HG03196 (cell line): ENCODE data around the gene PDE8A.

ENCODE experiments used
- ATAC-seq: cut with Tn5 transposase; IDR thresholded peaks from one replicate; pipeline ENCODE4 v1.9.1; 2021; ENCODE audit not compliant: unreplicated experiment

PDE8A gene

GRCh38 chr15:85071504-85071903 is 89.8 kb downstream of the PDE8A start:
- no peak for ATAC-seq

DNA sequence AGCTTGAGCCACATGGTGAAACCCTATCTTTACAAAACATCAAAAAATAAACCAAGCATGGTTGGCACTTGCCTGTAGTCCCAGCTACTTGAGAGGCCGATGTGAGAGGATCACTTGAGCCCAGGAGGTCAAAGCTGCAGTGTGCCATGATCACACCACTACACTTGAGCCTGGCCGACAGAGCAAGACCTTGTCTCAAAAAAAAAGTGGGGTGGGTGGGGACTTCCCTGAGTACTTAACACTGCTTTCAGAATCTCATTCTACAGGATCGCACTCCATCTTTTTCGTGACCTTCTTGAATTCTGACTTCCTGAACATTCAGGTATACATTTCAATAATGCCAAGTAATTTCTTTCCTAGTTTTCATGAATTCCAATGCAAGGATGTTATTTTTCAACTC is 91.3 kb downstream of the PDE8A start:
- ATAC-seq = no peak

DNA sequence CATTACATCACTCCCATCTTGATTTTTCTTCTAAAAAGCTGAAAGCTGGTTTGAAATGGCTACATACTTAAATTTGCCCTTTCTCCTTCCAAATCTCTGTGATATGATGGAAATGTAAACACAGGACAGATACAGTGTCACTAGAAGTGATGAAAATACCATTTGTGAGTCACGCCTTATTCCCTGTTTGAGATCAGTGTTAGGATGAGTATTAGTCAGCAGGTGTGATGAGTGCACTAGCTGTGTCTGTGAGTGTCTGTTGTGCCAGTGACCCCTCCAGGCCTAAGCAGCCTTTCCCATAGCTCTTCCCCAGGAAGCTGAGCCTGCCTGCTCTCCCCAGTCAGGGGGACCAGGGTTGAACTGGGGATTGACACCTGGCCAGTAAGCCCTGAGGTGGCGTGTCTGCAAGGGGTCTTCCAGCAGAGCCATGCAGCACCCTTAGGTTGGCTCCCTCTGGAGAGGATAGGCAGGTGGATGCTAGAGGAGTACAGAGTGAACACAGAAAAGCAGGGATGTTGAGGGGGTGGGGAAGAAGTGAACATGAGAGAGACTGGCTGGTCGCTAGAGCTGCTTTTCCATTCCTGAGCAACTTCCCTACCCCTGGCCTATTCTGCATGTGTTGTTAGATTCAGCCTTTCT is 92.0 kb downstream of the PDE8A start:
- peak; percentile 66 for ATAC-seq

GRCh38 chr15:85086855-85087254 is 105.2 kb downstream of the PDE8A start:
- no peak for ATAC-seq

DNA sequence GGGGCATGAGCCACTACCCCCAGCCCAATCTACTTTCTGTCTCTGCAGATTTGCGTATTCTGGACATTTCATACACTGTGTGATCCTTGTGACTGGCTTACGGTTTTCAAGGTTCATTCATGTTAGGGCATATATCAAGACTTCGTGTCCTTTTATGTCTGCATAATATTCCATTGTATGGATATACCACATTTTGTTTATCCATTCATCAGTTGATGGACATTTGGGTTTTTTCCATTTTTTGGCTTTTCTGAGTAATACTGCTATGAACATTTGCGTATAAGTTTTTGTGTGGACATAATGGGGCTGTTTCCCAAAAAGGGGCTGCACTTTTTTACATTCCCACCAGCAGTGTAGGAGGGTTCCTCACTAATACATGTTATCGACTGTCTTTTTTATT is 106.6 kb downstream of the PDE8A start:
- ATAC-seq = no peak

GRCh38 chr15:85089929-85090597 is 108.4 kb downstream of the PDE8A start:
- no peak for ATAC-seq

- no peak for ATAC-seq
These were observed 110.3 kb downstream of the PDE8A start for GRCh38 chr15:85091990-85092389.

DNA sequence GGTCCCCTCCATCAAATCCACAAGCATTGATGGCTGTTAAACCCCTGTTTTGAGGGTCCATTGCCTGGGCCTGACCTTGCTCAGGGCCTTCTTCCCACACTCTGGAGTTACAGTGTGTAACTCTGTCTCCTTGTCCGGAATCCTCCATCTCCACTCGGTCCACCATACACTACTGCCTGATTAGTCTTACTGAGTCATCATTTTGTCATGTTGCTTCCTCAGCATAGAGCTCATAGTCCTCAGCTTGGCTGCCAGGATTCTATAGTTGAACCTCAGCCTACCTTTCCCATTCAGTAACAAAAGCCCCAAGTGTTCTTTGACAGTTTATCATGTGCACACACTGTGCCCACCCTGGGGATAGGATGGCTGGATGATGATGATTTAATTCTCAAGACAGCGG is 113.0 kb downstream of the PDE8A start:
- ATAC-seq = no peak

GRCh38 chr15:85095566-85095965 is 113.9 kb downstream of the PDE8A start:
- no peak for ATAC-seq

- no peak for ATAC-seq
These were observed 115.6 kb downstream of the PDE8A start for GRCh38 chr15:85097250-85097649.

DNA sequence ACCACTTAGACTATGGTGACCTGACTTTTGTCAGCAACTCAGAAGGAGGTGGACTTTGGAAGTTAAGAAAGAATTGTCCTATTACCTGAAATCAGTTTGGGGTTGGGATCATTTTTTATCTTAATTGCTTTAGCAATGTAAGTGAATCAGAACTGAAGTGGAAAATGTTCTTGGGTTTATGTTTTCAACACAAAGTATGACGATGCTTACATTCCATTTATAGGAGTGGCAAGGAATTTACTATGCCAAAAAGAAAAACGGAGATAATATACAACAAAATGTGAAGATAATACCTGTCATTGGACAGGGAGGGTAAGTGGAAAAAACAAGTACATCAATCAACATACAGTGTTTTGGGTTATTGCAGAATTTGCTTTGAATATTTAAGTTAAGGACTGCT is 116.1 kb downstream of the PDE8A start:
- no peak for ATAC-seq

- no peak for ATAC-seq
These were observed 117.6 kb downstream of the PDE8A start for GRCh38 chr15:85099195-85099803.

DNA sequence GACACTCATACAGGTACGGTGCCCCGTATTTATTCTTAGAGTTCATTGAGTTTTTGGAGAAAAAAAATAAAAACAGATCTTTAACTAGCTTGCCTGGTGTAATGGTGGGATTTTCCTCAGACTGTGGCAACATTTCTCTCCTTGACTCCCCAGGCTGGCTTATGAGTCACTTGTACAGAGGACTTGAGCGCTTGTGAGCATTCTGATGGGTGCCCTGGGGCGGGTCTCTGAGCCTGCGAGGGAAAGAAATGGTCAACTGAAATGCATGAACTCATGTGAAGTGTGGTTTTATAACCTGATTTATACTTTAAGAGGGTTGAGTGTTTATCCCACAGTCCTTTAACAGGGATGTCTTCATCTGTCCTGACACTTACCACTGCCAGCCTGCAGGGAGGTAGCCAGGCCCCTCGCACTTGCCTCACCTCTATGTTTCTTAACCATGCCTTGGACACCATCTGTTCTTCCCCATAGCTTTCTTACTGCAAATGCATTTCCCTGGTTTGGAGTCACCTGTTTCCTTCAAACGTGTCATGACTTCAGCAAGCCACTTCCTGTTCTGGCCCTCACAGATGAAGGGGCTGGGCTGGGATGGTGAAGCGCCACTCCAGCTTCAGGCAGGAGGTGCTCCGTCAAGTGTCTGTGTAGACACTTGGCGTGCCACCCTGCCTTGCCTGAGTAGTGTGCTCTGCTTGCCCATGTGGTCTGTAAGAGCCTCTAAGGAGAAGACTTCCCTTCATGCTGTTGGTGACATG is 118.7 kb downstream of the PDE8A start:
- ATAC-seq = no peak

DNA sequence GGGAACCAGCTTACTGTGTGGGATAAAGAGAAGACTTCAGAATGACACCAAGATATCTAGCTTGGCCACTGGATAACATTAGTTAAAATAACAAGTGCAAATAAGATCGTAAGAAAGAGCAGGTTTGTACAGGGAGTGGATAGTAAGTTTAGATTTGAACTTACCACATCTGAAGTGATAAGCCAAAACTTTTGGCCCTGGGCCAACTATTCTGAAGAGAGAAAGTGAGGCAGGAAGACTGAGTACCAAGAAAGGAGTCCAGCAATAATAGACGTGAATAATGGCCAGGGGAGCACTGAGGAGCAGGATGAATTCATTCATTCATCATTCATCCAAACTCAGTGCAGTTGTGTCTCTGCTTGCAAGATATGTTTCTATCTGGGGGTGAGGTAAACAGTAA is 122.9 kb downstream of the PDE8A start:
- ATAC-seq = no peak

- no peak for ATAC-seq
These were observed 126.5 kb downstream of the PDE8A start for GRCh38 chr15:85108136-85108535.

- no peak for ATAC-seq
These were observed 127.7 kb downstream of the PDE8A start for GRCh38 chr15:85109333-85109732.

DNA sequence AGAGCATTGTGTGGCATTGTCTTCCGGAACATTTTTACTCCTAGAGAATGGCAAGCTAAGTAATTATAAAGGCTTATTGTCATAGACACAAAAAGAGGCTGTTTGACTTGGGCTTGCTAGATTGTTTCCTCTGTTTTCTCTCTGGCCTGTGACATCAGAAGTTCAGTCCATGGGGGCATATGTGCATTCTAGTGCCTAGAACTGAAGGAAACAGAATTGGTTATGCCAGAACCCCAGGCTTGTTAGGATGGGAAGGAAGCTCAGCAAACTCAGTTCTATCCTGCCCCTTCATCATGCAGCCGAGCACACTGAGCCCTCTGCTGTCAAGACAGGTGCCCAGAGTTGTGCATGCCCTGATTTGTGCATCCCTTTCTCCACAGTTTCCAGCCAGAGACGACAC is 131.3 kb downstream of the PDE8A start:
- no peak for ATAC-seq

- no peak for ATAC-seq
These were observed 133.2 kb downstream of the PDE8A start for GRCh38 chr15:85114886-85115285.

DNA sequence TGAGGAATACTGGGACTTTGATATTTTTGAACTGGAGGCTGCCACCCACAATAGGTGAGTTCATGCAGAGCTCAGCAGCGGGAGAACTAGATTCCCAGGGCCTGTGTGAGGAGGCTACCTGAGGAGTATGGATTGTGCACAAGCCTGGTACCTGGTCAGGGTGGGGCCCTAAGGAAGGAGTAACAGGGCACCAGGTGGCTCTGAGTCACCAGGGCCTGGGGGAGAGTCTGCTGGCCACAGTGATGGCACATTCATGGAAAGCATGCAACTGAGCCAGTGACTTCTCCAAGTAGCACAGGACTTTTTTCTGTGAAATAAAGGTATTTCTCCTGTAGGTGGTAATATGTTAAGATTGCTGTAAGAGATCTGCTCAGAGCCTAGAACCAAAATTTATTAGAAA is 134.4 kb downstream of the PDE8A start:
- no peak for ATAC-seq

DNA sequence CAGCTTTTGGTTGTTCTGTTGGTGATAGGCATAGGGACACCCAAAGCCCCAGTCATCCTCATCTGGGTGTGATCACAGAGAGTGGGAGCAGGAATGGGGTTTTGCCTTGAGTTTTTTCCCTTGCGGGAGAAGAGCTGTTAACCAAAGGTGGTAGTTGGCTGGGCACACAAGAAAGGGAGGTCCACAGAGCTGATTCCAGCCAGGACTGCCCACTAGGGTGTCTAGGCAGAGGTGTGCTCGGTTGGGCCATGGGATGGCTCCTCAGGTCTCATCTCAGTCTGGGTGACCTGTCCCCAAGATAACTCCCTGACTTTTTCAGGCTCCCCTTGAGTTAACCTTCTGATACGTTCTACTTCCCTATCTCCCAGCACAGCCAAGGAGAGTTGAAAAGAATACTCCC is 134.8 kb downstream of the PDE8A start:
- no peak for ATAC-seq

- ATAC-seq = no peak
These were observed 135.4 kb downstream of the PDE8A start for GRCh38 chr15:85116925-85117646.
